ENCODE results near the gene SCG5.
"Not testable (repeated sequence)": the region's sequence is repeated elsewhere in the genome, so short reads cannot be mapped to it uniquely, and the experiment has no call there.

SCG5 gene

GRCh38 chr15:32641517-32642059 lies at the start of gene SCG5:
TSS of gene SCG5 (plus strand) at chr15:32641710. CDS start at chr15:32643593, 1,883 bp downstream.
- TF ChIP-seq CTCF (conservative IDR thresholded peaks at IDR 0.05), result no peak
- H3K27ac ChIP-seq, result no peak within 1 kb of the TSS

- not testable (repeated sequence) for H3K27ac ChIP-seq
Observed at GRCh38 chr15:32593151-32593550, 48.4 kb upstream of the SCG5 start, which contains the start of gene GOLGA8N. TSS of gene GOLGA8N (plus strand) at chr15:32593456.

GRCh38 chr15:32609518-32609917 lies 32.0 kb upstream of the SCG5 start:
- H3K27ac ChIP-seq, result not testable (repeated sequence)

- peak; percentile 20; the same call in 1 of the 2 replicates for TF ChIP-seq CTCF (conservative IDR thresholded peaks at IDR 0.05)
- H3K27ac ChIP-seq, result not testable (repeated sequence)
Observed at GRCh38 chr15:32610719-32611118, 30.8 kb upstream of the SCG5 start.

GRCh38 chr15:32614712-32615050 lies 26.8 kb upstream of the SCG5 start:
- H3K27ac ChIP-seq, result peak overlapping the region; percentile 63

GRCh38 chr15:32615051-32615870 lies 26.2 kb upstream of the SCG5 start, which contains the start of gene ARHGAP11A:
TSS of gene ARHGAP11A (plus strand) at chr15:32615504. CDS start at chr15:32616212, 708 bp downstream.
- H3K27ac ChIP-seq, result peak within 1 kb of the TSS; percentile 63

GRCh38 chr15:32615871-32616426 lies 25.6 kb upstream of the SCG5 start:
- peak overlapping the region; percentile 63 for H3K27ac ChIP-seq

GRCh38 chr15:32636410-32636809 lies 5.1 kb upstream of the SCG5 start:
- no peak for TF ChIP-seq CTCF (conservative IDR thresholded peaks at IDR 0.05)
- no peak overlapping the region for H3K27ac ChIP-seq

- no peak overlapping the region for H3K27ac ChIP-seq
- TF ChIP-seq CTCF (conservative IDR thresholded peaks at IDR 0.05), result no peak
Observed at GRCh38 chr15:32636908-32637567, 4.5 kb upstream of the SCG5 start.

- no peak for TF ChIP-seq CTCF (conservative IDR thresholded peaks at IDR 0.05)
- no peak overlapping the region for H3K27ac ChIP-seq
Observed at GRCh38 chr15:32637704-32638103, 3.8 kb upstream of the SCG5 start.

Measured in VCaP (cell line).